HG03442 (cell line): Measurements from ENCODE around the gene LYRM4.
"Not testable (repeated sequence)": the region's sequence is repeated elsewhere in the genome, so short reads cannot be mapped to it uniquely, and the experiment has no call there.

ENCODE experiments used
- ATAC-seq: cut with Tn5 transposase; IDR thresholded peaks from one replicate; pipeline ENCODE4 v1.9.1; 2021; ENCODE audit warnings: mild to moderate bottlenecking, moderate library complexity; ENCODE audit not compliant: unreplicated experiment

LYRM4 gene

GRCh38 chr6:5083813-5084359 lies 176.9 kb downstream of the LYRM4 start:
- no peak for ATAC-seq

DNA sequence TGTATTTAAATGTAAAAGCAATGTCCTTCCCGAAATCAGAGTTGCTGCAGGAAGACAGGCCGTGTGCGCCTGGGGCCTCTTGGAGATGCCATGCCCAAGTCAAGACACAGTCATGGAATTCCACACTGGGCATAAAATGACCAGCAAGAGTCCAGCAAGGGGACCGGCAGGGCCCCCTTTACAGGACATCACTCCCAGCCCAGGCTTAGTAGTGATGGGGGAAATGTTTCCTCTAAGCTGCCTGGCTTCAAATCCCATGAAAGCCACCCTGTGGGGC lies 177.5 kb downstream of the LYRM4 start:
- no peak for ATAC-seq

GRCh38 chr6:5082487-5083306 lies 178.1 kb downstream of the LYRM4 start:
- no peak for ATAC-seq

DNA sequence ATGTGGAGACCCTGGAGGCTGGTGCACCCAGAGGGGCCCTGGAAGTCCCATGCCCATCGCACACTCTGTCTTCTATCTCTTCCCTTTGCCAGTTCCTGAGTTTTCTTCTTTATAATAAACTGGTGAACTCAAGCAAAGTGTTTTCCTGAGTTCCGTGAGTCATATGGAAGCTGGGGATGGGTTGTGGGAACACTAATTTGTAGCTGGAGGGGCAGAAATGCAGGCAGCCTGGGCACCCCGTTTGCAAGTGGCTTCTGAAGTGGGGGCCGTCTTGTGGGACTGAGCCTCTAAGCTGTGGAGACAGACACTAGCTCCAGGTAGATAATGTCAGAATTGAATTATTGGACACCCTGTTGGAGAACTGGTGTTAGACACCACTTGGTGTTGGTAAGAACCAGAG lies 178.8 kb downstream of the LYRM4 start:
- ATAC-seq, result no peak

DNA sequence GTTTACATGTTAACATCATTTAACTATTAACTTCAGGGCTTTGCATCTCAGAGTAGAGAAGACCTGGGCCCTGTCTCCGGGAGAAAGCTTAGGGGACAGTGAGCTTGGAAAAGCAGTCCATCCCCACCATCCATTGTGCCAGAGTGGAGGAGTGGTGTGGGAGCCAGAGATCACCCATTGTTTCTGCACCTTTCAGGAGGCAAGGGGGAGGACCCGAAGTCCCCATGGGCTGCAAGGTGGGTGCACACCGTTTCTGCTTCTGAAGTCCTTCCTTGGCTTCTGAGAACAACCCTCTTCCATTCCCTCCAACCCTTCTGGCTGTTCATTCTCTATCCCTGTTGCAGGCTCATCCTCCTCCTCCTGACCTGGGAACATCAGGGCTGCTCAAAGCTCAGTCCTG lies 179.6 kb downstream of the LYRM4 start:
- no peak for ATAC-seq

GRCh38 chr6:5080574-5080973 lies 180.2 kb downstream of the LYRM4 start:
- ATAC-seq, result no peak

DNA sequence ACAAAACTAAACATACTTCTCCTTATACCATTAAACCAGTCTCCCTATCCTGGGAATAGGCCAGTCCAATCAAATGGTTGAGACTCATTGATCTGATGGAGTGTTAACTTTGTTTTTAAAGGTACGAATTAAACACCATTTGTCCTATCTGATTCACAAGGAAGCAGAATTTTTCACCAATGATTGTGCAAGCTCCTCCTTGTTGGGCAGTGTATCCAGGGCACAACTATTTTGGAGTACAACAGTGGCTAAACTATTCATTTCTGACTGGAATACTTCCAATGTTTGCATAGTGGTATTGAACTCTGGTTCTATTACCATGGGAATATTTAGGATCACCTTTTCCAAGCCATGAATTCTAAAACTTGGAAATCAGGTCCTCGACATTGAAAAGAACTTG lies 181.1 kb downstream of the LYRM4 start:
- ATAC-seq, result no peak

- ATAC-seq, result peak; percentile 68
Measured at GRCh38 chr6:5078121-5078669, 182.6 kb downstream of the LYRM4 start.

DNA sequence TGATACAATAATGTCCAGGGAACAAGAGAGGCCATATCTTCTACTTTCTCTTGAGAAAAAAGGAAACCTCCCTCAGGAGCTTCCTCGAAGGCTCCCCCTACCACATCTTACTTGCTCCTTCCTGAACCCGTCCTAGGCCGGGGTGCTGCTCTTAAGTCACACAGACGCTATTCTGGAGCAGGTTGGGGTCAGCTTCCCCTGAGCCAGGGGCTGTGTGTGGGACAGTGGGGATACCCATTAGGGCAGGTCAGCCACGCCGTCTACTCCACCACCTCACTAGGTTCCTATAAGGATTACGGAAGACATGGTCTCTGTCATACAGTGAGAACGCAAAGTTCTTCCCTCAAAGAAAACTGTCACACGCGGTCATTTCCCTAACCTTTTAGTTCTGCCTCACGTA lies 183.8 kb downstream of the LYRM4 start:
- no peak for ATAC-seq

DNA sequence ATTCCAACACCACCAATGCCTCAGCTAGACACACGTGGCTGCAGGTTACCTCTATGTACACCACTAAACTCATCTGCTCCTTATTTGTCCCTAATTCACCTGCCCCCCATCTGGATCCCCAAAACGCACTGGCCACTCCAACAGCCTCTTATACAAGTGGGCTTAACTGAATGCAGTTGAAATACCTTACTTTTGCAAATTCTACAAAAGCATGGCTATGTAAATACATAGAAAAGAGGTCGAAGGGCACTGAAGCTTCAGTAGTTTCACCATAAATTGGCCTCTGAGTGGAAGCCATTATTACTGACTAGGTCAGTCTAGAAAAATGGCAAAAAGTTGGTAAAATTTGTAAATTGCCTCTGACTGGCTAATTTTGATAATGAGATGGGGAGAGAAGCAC lies 186.8 kb downstream of the LYRM4 start:
- ATAC-seq, result no peak

DNA sequence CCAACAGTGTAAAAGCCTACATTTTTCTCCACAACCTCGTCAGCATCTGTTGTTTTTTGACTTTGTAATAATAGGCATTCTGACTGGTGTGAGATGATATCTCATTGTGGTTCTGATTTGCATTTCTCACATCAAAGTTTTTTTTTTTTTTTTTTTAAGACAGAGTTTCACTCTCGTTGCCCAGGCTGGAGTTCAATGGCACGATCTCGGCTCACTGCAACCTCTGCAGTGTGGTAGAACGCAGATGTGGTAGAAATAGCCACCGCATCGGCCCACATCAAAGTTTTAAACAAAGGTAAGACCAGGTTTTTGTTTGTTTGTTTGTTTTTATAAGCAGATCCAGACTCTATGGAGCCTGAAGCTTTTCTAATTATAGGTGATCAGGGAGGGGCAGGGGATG lies 188.3 kb downstream of the LYRM4 start:
- peak; percentile 58 for ATAC-seq

DNA sequence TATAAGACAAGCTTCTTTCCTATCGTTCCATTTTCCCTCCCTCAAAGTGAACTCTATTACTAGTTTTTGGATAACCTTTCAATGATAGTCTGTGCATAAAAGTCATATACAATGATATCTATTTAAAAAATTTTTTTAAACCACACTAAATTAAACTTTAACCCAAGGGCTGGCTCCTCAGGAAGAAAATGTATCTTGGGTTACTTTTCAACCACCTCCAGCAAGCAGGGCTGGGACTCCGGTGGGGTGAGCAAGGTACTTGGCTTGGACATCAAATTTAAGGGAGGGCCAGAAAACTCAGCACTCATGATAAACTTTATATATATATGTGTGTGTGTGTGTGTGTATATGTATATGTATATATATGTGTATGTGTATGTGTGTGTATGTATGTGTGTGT lies 189.5 kb downstream of the LYRM4 start:
- ATAC-seq, result no peak

DNA sequence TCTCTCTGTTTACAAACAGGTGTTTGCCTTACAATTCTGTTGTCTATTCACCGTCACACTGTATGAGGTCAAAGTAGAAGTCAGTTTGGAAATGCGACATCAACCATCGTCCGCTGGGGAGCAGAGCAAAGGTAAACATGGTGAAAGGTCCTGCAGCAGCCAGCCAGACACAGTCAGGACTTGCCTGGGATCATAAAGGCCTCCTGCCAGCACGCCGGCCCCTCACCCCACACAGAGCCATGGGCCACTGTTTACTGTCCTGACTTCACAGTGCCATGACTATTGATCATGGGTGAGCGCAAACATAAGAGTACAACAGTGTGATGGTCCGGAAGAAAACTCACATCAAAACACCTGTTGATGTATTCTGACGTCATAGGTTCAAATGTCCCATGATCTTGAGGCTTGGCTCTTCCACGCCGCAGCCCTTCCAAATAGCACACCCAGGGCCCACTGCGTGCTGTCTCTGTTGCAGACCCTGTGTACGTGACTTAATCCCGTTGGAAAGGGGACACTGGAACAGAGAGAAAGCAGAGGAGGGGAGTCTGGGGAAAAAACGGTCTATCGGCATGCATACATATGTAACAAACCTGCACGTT lies 192.5 kb downstream of the LYRM4 start:
- ATAC-seq, result no peak

DNA sequence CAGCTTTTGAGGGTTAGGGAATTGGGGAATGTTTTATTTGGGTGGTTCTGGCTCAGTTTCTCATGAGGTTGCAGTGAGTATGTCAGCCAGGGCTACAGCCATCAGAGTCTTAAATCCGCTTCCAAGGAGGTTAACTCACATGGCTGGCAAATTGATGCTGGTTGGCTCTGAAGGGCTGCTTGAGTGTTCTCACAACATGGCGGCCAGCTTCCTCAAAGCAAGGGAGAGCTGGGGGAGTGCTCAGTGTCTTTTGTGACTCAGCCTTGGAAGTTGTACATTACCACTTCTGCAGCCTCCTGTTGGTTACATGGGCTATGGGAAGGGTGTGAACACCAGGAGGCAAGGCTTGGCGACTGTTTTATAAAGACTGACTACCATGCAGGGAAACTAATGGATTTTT lies 193.4 kb downstream of the LYRM4 start:
- ATAC-seq, result no peak

- ATAC-seq, result no peak
Measured at GRCh38 chr6:5066456-5067093, 194.2 kb downstream of the LYRM4 start.

GRCh38 chr6:5063617-5064016 lies 197.1 kb downstream of the LYRM4 start:
- no peak for ATAC-seq

GRCh38 chr6:5061152-5061551 lies 199.6 kb downstream of the LYRM4 start:
- ATAC-seq, result no peak

- ATAC-seq, result not testable (repeated sequence)
Measured at GRCh38 chr6:5060439-5060838, 200.3 kb downstream of the LYRM4 start.

- no peak for ATAC-seq
Measured at GRCh38 chr6:5059036-5059896, 201.5 kb downstream of the LYRM4 start.
